ENCODE results near the gene TBCK. TPM values are rescaled to one million over a fixed set of nuclear protein-coding genes. Genes with fewer than 3 reads are reported as not detected.

Gene TBCK
- polyA plus RNA-seq, 4 donors: 48.2 to 70.2 (median 56.8) TPM

GRCh38 chr4:106051514-106051913 is 264.5 kb downstream of the TBCK start:
- DNase-seq (ENCODE audit: low read depth in 4 of 4, low spot score in 2 of 4): no peak

GRCh38 chr4:106049490-106049889 is 266.5 kb downstream of the TBCK start:
- DNase-seq (ENCODE audit: low read depth in 4 of 4, low spot score in 2 of 4): no peak

- DNase-seq (ENCODE audit: low read depth in 4 of 4, low spot score in 2 of 4): no peak
Observed at GRCh38 chr4:106048250-106048971, 267.6 kb downstream of the TBCK start.

GRCh38 chr4:106046083-106046482 is 269.9 kb downstream of the TBCK start:
- DNase-seq (ENCODE audit: low read depth in 4 of 4, low spot score in 2 of 4): no peak

GRCh38 chr4:106041294-106042002 is 274.6 kb downstream of the TBCK start:
- DNase-seq (ENCODE audit: low read depth in 4 of 4, low spot score in 2 of 4): no peak

- no peak for DNase-seq (ENCODE audit: low read depth in 4 of 4, low spot score in 2 of 4)
Observed at GRCh38 chr4:106039796-106040195, 276.2 kb downstream of the TBCK start.

- no peak for DNase-seq (ENCODE audit: low read depth in 4 of 4, low spot score in 2 of 4)
Observed at GRCh38 chr4:106038908-106039307, 277.1 kb downstream of the TBCK start.

- DNase-seq (ENCODE audit: low read depth in 4 of 4, low spot score in 2 of 4): no peak
Observed at GRCh38 chr4:106038012-106038411, 278.0 kb downstream of the TBCK start.

GRCh38 chr4:106036848-106037247 is 279.2 kb downstream of the TBCK start:
- DNase-seq (ENCODE audit: low read depth in 4 of 4, low spot score in 2 of 4): no peak

- DNase-seq (ENCODE audit: low read depth in 4 of 4, low spot score in 2 of 4): no peak
Observed at GRCh38 chr4:106036334-106036733, 279.7 kb downstream of the TBCK start.

- no peak for DNase-seq (ENCODE audit: low read depth in 4 of 4, low spot score in 2 of 4)
Observed at GRCh38 chr4:106035204-106035603, 280.8 kb downstream of the TBCK start.

GRCh38 chr4:106034751-106035150 is 281.3 kb downstream of the TBCK start:
- no peak for DNase-seq (ENCODE audit: low read depth in 4 of 4, low spot score in 2 of 4)

- no peak for DNase-seq (ENCODE audit: low read depth in 4 of 4, low spot score in 2 of 4)
Observed at GRCh38 chr4:106034220-106034619, 281.8 kb downstream of the TBCK start.

GRCh38 chr4:106033469-106033868 is 282.5 kb downstream of the TBCK start:
- no peak for DNase-seq (ENCODE audit: low read depth in 4 of 4, low spot score in 2 of 4)

- DNase-seq (ENCODE audit: low read depth in 4 of 4, low spot score in 2 of 4): no peak
Observed at GRCh38 chr4:106032851-106033286, 283.1 kb downstream of the TBCK start.

- DNase-seq (ENCODE audit: low read depth in 4 of 4, low spot score in 2 of 4): no peak
Observed at GRCh38 chr4:106022454-106022853, 293.6 kb downstream of the TBCK start.

- no peak for DNase-seq (ENCODE audit: low read depth in 4 of 4, low spot score in 2 of 4)
Observed at GRCh38 chr4:106021737-106022410, 294.1 kb downstream of the TBCK start.

GRCh38 chr4:106019771-106020170 is 296.2 kb downstream of the TBCK start:
- DNase-seq (ENCODE audit: low read depth in 4 of 4, low spot score in 2 of 4): no peak

- no peak for DNase-seq (ENCODE audit: low read depth in 4 of 4, low spot score in 2 of 4)
Observed at GRCh38 chr4:106017975-106018374, 298.0 kb downstream of the TBCK start.

- no peak for DNase-seq (ENCODE audit: low read depth in 4 of 4, low spot score in 2 of 4)
Observed at GRCh38 chr4:106011387-106011786, 304.6 kb downstream of the TBCK start.

GRCh38 chr4:106010761-106011160 is 305.2 kb downstream of the TBCK start:
- DNase-seq (ENCODE audit: low read depth in 4 of 4, low spot score in 2 of 4): no peak

GRCh38 chr4:106002994-106003393 is 313.0 kb downstream of the TBCK start:
- DNase-seq (ENCODE audit: low read depth in 4 of 4, low spot score in 2 of 4): no peak
